ENCODE data around the gene JPT2.

The JPT2 gene

DNA sequence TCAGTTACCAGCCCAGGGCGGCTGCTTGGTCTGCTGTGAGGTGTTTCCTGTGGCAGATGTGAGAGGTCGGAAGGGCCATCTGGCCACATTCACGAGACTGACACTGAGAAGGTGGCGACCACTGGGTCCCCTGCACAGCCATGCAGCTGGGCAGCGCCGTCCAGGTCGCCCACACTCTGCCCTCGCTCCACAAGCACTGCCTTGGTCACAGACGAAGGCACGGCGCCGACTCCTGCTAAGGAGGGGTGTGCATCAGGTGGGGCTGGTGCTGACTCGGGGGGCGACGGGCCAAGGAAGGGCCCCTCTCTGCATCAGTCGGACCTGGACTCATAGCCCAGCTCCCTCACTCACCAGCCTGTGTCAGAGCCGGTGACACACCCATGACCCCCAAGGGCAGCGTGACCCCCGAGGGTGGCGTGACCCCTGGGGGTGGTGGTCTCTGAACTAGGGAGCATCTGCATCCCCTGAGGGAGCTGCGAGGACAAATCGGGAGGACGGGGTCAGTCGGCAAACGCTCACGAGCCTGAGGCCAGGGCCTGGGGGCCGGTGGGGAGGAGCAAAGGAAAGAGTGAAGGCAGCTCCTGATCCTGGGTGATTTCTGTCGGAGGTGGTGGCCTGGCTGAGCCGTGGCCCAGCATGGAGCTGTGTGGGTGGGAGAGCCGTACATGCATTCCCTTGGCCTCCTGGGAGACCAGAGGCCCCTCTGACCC, 62.9 kb downstream of the JPT2 start:
- no peak for DNase-seq

DNA sequence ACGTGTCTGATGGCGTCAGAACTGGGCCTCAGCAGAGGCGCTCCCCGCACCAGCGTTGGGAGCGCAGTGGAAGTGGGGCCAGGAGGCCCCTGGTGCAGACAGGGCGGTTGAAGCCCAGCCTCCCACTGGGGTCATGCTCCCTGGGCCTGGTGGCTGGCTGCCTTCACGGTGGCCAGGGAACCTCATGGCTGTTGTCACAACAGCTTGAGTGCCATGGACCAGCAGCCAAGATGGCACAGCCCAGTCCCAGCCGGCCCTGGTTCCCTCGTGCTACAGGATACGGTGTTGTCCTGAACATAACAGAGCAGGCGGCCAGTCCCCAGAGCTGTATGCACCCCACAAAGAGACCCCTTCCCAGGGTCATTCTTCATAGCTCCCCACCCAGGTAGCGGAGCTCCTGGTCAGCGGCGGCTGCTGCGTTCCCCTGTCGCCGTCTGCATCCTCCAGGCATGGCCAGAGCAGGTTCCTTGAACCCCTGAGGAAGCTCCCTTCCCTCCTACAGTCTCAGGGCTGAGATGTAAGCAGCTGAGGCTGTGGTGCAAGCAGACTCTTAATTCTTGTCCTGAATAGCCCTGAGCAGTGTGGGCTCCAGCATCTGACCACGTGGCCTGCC, 63.6 kb downstream of the JPT2 start:
- DNase-seq, result no peak

DNA sequence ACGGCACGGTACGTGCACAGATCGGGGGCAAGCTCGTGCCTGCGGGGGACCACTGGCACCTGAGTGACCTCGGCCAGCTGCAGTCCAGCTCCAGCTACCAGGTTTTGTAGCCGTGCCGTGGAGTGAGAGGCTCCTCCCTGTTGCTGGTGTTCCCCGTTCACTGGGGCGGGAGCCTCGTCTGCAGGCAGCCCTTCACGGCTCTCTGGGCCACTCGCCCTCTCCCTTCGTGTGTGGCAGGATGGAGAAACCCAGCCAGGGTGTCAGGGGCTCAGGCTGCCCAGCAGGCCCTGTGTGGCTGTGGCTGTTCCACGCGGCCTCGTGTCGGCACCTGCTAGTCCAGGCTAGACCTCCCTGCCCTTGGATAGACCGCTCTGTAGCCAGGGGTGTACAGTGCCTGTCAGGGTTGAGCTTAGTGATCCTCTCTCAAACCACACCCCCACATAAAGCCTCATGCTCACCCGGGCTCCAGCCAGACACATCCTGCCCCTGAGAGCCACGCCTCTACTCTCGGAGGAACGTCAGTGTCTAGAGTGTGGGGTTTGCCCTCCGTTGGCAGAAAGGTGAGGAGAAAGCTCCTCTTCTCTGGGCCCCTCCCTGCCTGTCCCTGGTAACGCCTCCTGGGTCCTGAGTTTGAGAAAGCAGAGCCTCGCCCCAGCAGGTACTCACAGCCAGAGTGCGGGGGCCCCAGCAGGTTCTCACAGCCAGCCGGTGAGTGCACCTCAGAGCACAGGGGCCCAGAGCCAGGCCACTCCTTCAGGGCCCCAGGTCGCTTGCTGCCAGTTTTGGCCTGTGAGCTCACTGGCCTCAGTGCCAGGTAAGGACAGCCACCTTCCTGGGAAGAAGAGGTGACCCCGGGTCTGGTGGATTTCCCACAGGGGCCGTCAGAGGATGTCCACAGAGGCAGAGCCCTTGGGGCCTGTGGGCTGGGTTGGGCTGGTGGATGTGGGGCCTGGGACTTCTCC, 65.6 kb downstream of the JPT2 start:
- DNase-seq, result no peak

DNA sequence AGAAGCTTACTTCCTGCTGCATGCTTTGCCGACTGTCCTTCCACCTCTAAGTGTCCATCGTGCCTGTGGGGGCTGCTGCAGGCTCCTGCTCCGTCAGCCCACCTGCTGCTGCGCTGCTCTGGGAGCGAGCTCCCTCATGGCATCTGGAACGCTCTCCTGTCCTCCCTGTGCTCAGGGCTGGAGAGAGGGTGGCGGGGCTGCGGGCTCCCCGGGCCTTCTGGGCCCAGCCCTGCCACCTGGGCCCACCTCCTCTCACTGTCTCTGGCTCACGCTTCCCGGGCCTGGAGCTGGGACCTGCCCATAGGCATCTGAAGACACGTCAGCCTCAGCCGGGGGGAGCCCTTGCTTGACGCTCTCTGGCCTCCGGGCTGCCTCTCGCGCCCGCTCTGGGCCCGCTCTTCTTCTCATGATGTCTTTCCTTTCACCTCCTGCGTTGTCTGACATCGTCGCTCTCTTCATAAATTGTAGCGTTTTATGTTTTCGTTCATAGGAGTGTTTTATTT, 66.3 kb downstream of the JPT2 start:
- DNase-seq, result no peak

DNA sequence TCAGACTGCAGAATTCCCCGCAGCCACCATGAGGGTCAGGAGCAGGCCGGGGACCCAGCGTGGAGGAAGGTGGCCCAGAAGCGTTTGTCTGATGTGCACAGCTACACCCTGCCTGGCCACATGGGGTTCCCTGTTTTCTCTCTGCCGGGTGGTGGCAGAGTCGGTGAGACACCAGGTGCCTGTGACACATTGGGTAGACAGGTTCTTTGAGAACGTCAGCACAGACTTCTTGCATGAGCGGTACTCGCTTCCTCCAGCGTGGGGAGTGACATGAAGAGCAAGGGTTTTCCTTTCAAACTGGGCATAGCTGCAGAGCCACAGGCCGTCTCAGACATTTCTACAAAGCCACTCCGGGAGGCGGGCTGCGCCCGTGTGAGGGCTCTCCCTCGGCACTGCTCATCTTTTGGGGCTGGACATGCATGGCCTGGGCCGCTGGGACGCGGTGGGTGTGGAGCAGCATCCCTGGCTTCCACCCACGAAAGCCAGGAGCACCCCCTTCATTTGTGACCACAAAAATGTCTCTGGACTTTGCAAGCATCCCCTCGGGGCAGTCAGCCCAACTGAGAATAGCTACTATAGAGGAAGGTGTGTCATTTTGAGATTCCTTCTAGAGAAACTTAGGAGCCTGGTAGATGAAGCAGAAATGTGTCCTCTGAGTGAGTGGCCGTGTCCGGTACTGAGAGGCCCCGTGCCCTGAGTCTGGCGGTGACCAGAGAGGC, 67.3 kb downstream of the JPT2 start:
- DNase-seq, result no peak

DNA sequence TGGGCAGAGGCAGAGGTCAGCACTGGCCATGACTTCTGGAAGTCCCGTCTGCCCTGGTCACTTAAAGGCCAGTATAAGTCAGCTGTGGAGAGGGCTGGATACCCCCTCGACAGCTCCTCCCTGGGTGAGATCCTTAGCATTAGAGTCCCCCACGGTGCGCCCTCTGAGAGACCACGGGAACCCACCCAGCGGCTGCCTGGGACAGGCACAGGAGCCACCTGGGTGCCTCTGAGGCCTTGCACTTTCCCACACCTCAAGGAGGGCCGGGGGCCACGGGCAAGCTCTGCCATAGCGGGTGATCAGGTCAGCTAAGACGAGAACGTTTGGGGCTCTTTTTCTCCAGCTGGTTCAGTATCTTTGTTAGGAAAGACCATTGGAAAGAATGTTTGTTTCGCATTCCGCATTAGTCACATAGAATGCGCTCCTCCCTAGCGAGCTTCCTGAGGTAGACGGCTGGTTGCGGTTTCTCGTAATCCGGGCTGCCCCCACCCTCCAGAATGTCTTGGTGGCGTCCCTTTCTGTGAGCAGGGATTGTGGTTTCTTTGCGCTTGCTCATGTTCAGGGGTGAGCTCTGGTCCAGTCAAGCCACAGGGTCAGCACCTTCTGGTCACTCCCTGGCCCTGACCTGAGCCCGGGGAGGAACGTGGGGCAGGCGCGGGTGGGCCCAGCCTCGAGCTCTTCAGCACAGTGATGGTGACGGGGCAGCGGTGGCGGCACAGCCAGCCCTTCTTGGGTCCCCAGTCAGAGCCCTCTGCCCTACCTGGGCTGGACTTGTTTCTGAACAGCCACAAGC, 68.0 kb downstream of the JPT2 start:
- no peak for DNase-seq

DNA sequence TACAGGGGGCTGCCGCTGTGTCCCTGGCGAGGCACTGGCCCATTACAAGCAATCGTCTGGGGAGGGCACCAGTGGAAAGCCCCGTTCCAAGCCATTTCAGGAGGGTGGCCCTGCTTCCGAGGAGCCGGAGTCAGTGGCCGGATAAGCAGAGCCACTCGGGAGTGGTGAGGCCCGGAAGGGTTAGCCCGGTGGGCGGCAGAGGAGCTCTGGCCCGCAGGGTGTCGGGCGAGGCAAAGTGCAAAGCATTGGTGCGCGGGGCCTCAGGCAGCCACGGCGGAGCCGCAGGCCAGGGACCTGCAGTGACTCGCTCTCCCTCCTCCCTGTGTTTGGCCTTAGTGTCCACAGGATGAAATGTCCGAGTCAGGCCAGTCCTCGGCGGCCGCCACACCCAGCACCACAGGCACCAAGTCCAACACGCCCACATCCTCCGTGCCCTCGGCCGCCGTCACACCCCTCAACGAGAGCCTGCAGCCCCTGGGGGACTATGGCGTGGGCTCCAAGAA, 68.7 kb downstream of the JPT2 start:
- no peak for DNase-seq

DNA sequence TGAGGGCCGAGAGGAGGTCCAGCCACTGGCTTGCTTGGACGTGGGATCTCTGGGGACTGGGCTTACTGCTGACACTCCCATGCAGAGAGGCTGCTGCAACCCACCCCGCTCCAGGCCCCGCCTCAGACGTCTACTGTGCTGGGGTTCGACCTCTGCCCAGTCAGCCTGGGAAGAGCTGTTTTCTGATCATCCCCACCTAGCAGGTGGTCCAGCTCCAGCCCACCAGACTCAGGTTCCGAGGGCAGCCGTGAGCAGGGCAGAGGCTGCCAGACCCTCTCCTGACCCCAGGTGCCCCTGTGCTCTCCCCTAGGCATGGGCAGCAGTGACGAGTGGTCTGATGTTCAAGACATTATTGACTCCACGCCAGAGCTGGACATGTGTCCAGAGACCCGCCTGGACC, 69.9 kb downstream of the JPT2 start:
- no peak for DNase-seq

DNA sequence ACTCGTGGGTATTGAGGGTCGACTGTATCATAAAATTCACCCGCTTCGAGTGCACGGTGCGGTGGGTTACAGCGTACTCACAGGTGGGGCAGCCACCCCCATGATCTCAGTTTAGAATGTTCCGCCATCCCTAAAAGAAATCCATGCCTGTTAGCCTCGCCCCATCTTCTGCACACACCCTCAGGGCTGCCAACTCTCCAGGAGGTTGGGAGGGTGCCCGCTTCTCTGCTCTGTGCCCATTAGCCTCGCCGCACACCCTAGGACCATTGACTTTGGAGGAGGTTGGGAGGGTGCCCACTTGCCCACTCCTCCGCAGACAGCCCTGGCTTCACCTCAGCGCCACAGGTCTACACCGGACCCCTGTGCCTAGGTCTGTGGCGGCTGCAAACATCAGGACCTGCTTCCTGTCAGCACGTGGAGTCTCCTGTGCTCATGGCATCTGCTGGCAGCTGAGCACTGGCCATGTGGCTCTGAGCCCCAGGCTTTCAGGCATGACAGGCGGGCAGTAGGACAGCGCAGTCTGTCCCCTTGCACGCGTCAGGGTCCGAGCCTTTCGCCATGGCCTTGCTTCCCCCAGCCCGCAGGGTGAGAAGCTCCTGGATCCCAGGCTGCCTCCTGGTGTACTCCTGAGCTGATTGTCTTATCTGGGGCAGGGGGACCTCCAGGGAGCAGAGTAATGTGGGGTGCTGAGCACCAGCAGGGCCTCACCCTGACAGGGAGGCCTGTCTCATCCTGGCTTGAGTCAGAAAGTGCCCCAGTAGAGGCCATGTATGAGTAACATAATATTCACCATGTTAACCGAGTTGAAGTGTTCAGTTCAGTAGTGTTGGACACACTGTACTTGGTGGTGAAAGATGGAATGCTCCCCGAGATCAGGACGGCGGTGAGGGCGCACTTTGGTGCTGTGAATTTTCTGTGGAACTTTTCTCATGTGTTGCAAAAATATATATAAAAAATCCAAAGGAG, 71.4 kb downstream of the JPT2 start:
- no peak for DNase-seq

Data from DMS79 (cell line).